Neural cell (in vitro differentiated cells): ENCODE measurements around the gene STT3B.

Source experiments
- CTCF ChIP-seq: fragments of 450-650 bp; IDR thresholded peaks from 2 replicates; pipeline ENCODE4 v1.5.1; 2014; ENCODE audit warnings: antibody characterized with exemption, mild to moderate bottlenecking, moderate library complexity; ENCODE audit not compliant: poor library complexity, severe bottlenecking
- EP300 ChIP-seq: fragments of 450-650 bp; conservative IDR thresholded peaks from 2 replicates; pipeline ENCODE4 v1.6.1; 2014; ENCODE audit warnings: antibody characterized with exemption, mild to moderate bottlenecking, moderate library complexity; ENCODE audit not compliant: poor library complexity, severe bottlenecking
- EZH2 ChIP-seq: fragments of 200-600, 300-800 bp; shearing (Covaris generic), sonication (generic); IDR thresholded peaks from 2 replicates; pipeline ENCODE4 v1.6.1; 2014; ENCODE audit warnings: antibody characterized with exemption, low read length, borderline replicate concordance, mild to moderate bottlenecking; ENCODE audit not compliant: insufficient read depth, poor library complexity, severe bottlenecking
- POLR2AphosphoS5 ChIP-seq: IDR thresholded peaks from 2 replicates; pipeline ENCODE4 v1.6.1; 2012
- REST ChIP-seq: IDR thresholded peaks from 2 replicates; pipeline ENCODE4 v1.6.1; 2012; ENCODE audit warnings: borderline replicate concordance
- TAF1 ChIP-seq: IDR thresholded peaks from 2 replicates; pipeline ENCODE4 v1.6.1; 2012; ENCODE audit warnings: low read depth

DNA sequence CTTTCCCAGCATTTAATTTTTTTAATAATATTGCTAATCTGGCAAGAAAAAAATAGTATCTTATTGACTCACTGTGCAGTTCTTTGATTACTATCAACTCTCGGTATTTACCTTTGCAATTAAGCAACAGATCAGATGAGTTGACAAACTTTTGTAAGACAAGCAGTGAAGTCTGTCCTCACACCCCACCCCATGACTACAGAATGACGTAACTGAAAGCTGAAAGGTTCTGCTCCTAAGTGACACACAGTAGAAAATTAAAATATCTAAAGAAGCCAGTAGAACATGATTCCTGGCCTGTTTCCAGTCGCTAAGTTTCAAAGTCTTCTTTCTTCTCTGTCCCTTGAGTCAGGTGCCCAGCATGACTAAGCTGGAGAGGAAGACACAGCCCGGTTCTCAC, 135.5 kb downstream of the STT3B start:
- TF ChIP-seq REST (no peak), TAF1 (no peak), CTCF (no peak), EZH2 (no peak), POLR2AphosphoS5 (no peak), EP300 (no peak)
